C4-2B (cell line): ENCODE data around the gene HS3ST5.

Experiments
- ZFX ChIP-seq: fragments of 450-650 bp; IDR thresholded peaks from 2 replicates; pipeline ENCODE4 v1.6.1; 2017
- TF ChIP-seq, protein P1 (sequence below): fragments of 450-650 bp; conservative IDR thresholded peaks from 2 replicates; pipeline ENCODE4 v1.5.1; 2017; ENCODE audit warnings: mild to moderate bottlenecking

GRCh38 chr6:114075777-114076176, 267.0 kb downstream of the HS3ST5 start:
- TF ChIP-seq, protein P1, sequence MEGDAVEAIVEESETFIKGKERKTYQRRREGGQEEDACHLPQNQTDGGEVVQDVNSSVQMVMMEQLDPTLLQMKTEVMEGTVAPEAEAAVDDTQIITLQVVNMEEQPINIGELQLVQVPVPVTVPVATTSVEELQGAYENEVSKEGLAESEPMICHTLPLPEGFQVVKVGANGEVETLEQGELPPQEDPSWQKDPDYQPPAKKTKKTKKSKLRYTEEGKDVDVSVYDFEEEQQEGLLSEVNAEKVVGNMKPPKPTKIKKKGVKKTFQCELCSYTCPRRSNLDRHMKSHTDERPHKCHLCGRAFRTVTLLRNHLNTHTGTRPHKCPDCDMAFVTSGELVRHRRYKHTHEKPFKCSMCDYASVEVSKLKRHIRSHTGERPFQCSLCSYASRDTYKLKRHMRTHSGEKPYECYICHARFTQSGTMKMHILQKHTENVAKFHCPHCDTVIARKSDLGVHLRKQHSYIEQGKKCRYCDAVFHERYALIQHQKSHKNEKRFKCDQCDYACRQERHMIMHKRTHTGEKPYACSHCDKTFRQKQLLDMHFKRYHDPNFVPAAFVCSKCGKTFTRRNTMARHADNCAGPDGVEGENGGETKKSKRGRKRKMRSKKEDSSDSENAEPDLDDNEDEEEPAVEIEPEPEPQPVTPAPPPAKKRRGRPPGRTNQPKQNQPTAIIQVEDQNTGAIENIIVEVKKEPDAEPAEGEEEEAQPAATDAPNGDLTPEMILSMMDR = no peak
- TF ChIP-seq ZFX = no peak
